NCI-H1417 treated with DMSO at 0.1 percent for 48 hours (cell line): ENCODE data around the gene HLA-DRB5.
"Not testable (repeated sequence)": the region's sequence is repeated elsewhere in the genome, so short reads cannot be mapped to it uniquely, and the experiment has no call there.

Source experiments
- DNase-seq: peaks from one replicate; lab custom pipeline; 2025; lab: John Stamatoyannopoulos, UW

HLA-DRB5 gene

GRCh38 chr6:32529697-32530430 lies at the start of gene HLA-DRB5:
TSS of gene HLA-DRB5 (minus strand) at chr6:32530287. CDS start at chr6:32530224, 63 bp downstream.
- no peak for DNase-seq

GRCh38 chr6:32578962-32579361 lies 48.9 kb upstream of the HLA-DRB5 start:
- no peak for DNase-seq

- not testable (repeated sequence) for DNase-seq
These were observed 47.4 kb upstream of the HLA-DRB5 start for GRCh38 chr6:32577493-32577892.

GRCh38 chr6:32576250-32576649 lies 46.2 kb upstream of the HLA-DRB5 start:
- DNase-seq: no peak

- DNase-seq: no peak
These were observed 40.3 kb upstream of the HLA-DRB5 start for GRCh38 chr6:32570363-32570905.

- no peak for DNase-seq
These were observed 38.5 kb upstream of the HLA-DRB5 start for GRCh38 chr6:32568561-32568960.

GRCh38 chr6:32566957-32567356 lies 36.9 kb upstream of the HLA-DRB5 start:
- no peak for DNase-seq

GRCh38 chr6:32565511-32565910 lies 35.4 kb upstream of the HLA-DRB5 start:
- no peak for DNase-seq

GRCh38 chr6:32562940-32563339 lies 32.9 kb upstream of the HLA-DRB5 start:
- DNase-seq: no peak

- DNase-seq: no peak
These were observed 29.7 kb upstream of the HLA-DRB5 start for GRCh38 chr6:32559747-32560146.

- no peak for DNase-seq
These were observed 28.5 kb upstream of the HLA-DRB5 start for GRCh38 chr6:32558426-32559057.

GRCh38 chr6:32554116-32554965 lies 24.3 kb upstream of the HLA-DRB5 start:
- no peak for DNase-seq

- no peak for DNase-seq
These were observed 23.1 kb upstream of the HLA-DRB5 start for GRCh38 chr6:32553037-32553742.

GRCh38 chr6:32551410-32551809 lies 21.3 kb upstream of the HLA-DRB5 start:
- DNase-seq: no peak

GRCh38 chr6:32539839-32540238 lies 9.8 kb upstream of the HLA-DRB5 start:
- DNase-seq: no peak

- not testable (repeated sequence) for DNase-seq
These were observed 325 bp upstream of the HLA-DRB5 start for GRCh38 chr6:32530431-32530793.

- DNase-seq: no peak
These were observed 7.6 kb downstream of the HLA-DRB5 start for GRCh38 chr6:32522302-32523047.

GRCh38 chr6:32519910-32520258 lies 10.2 kb downstream of the HLA-DRB5 start:
- no peak for DNase-seq

GRCh38 chr6:32519118-32519909 lies 10.8 kb downstream of the HLA-DRB5 start:
- DNase-seq: no peak

GRCh38 chr6:32517654-32518445 lies 12.2 kb downstream of the HLA-DRB5 start:
- DNase-seq: no peak
